Caco-2 (cell line): Measurements from ENCODE around the gene RILPL1. TPM values are rescaled to one million over a fixed set of nuclear protein-coding genes. Genes with fewer than 3 reads are reported as not detected.
"Not testable (repeated sequence)": the region's sequence is repeated elsewhere in the genome, so short reads cannot be mapped to it uniquely, and the experiment has no call there.

Experiments used
- BruUV-seq: library from RNA; stranded (reverse); fragments of 400-500 nt; replicated peaks from 2 replicates; lab custom pipeline; 2021; lab: Mats Ljungman, UMichigan
- CTCF ChIA-PET: fragments of 300-600 bp; sonication (Branson Sonifier 250); formaldehyde crosslinking; loops from one replicate; lab custom pipeline; 2022; ENCODE audit warnings: antibody characterized with exemption; lab: Charles Lee
- POLR2A ChIA-PET: fragments of 300-600 bp; sonication (Branson Sonifier 250); formaldehyde crosslinking; loops from one replicate; lab custom pipeline; 2022; ENCODE audit warnings: antibody characterized with exemption; lab: Charles Lee
- DNase-seq, 2 experiments: peaks; one replicate each; pipeline versions ENCODE4 v3.0.0 to v3.0.0-alpha.2; 2020 to 2022
- H3K27me3 ChIP-seq: replicated peaks from 2 replicates; pipeline ENCODE4 v1.6.0; 2011; ENCODE audit warnings: low read length; ENCODE audit not compliant: control insufficient read depth, insufficient read depth
- H3K36me3 ChIP-seq: 2 replicates; pipeline ENCODE4 v1.5.1; 2011; ENCODE audit warnings: low read length; ENCODE audit not compliant: control insufficient read depth, insufficient read depth
- H3K4me1 ChIP-seq: fragments of 250-450 bp; sonication (Bioruptor Pico); 2 replicates; pipeline ENCODE4 v1.5.1; 2020; ENCODE audit warnings: mild to moderate bottlenecking
- H3K4me3 ChIP-seq: 2 replicates; pipeline ENCODE4 v1.5.1; 2011; ENCODE audit warnings: low read depth, mild to moderate bottlenecking, control low read depth, low read length
- H3K9me3 ChIP-seq: fragments of 250-450 bp; sonication (Bioruptor Pico); 2 replicates; pipeline ENCODE4 v1.5.1; 2020; ENCODE audit warnings: mild to moderate bottlenecking, moderate library complexity
- H3K27ac Mint-ChIP-seq: one replicate; pipeline ENCODE4 v1.8.0; 2022; ENCODE audit warnings: mixed read lengths; ENCODE audit not compliant: unreplicated experiment
- H3K27me3 Mint-ChIP-seq: one replicate; pipeline ENCODE4 v1.8.0; 2022; ENCODE audit warnings: mixed read lengths; ENCODE audit not compliant: insufficient read depth, unreplicated experiment
- H3K36me3 Mint-ChIP-seq: one replicate; pipeline ENCODE4 v1.8.0; 2022; ENCODE audit warnings: mild to moderate bottlenecking, mixed read lengths; ENCODE audit not compliant: insufficient read depth, unreplicated experiment
- H3K4me1 Mint-ChIP-seq: one replicate; pipeline ENCODE4 v1.8.0; 2022; ENCODE audit warnings: low read depth, mixed read lengths; ENCODE audit not compliant: unreplicated experiment
- H3K4me3 Mint-ChIP-seq: one replicate; pipeline ENCODE4 v1.8.0; 2022; ENCODE audit warnings: mild to moderate bottlenecking, moderate library complexity, mixed read lengths; ENCODE audit not compliant: unreplicated experiment
- H3K9me3 Mint-ChIP-seq: one replicate; pipeline ENCODE4 v1.8.0; 2022; ENCODE audit warnings: mixed read lengths; ENCODE audit not compliant: unreplicated experiment
- CTCF ChIP-seq, 2 experiments: fragments of 200-600 bp in 1 of 2; IDR thresholded peaks; 1 replicate in 1 of 2; 2 replicates in 1 of 2; pipeline versions ENCODE4 v1.5.1 to v1.8.0; 2011 to 2022; ENCODE audit warnings: antibody characterized with exemption in 1 of 2, control low read depth in 1 of 2, inconsistent platforms in 1 of 2, low read depth in 1 of 2, low read length in 1 of 2, mild to moderate bottlenecking in 1 of 2, moderate library complexity in 1 of 2; ENCODE audit not compliant: insufficient read depth in 1 of 2, severe bottlenecking in 1 of 2, unreplicated experiment in 1 of 2
- intact Hi-C: fragments of 100-400 bp; cut with micrococcal nuclease; formaldehyde crosslinking; loops from one replicate; pipeline ENCODE4 v1.10.0; 2022; ENCODE audit not compliant: unreplicated experiment
- total RNA-seq: library from RNA; stranded (reverse); gene quantifications from 2 replicates; pipeline ENCODE4 v1.2.3, GENCODE V29; 2022

RILPL1 gene
- total RNA-seq, 1 experiment from 2014 or later = 16.2 TPM

- Histone ChIP-seq H3K4me1 (peaks cover 14% of the 10 kb centered on the region; the same call in 1 of the 2 replicates), H3K27me3 (no peaks in the 10 kb centered on the region), H3K4me3 (no peak overlapping the region), H3K36me3 (no peaks in the 10 kb centered on the region), H3K9me3 (no peaks in the 10 kb centered on the region)
- Mint-ChIP-seq H3K27me3 (no peaks in the 10 kb centered on the region), H3K36me3 (peaks cover 31% of the 10 kb centered on the region), H3K4me3 (no peak overlapping the region), H3K27ac (no peak overlapping the region), H3K4me1 (peaks cover 16% of the 10 kb centered on the region), H3K9me3 (no peaks in the 10 kb centered on the region)
- intact Hi-C loops = no loop called here
- no peak for TF ChIP-seq CTCF (IDR thresholded peaks at IDR 0.05; ENCODE audit: insufficient read depth in 1 of 2, low read depth in 1 of 2, low read length in 1 of 2, severe bottlenecking in 1 of 2, unreplicated experiment in 1 of 2)
- no peak for DNase-seq
- CTCF ChIA-PET = no interaction called here
- POLR2A ChIA-PET = no interaction called here
- BruUV-seq = no TSS peak
These were observed 47.8 kb downstream of the RILPL1 start for GRCh38 chr12:123485756-123486155.

- intact Hi-C loops = no loop called here
- no peak for TF ChIP-seq CTCF (IDR thresholded peaks at IDR 0.05; ENCODE audit: insufficient read depth in 1 of 2, low read depth in 1 of 2, low read length in 1 of 2, severe bottlenecking in 1 of 2, unreplicated experiment in 1 of 2)
These were observed 49.8 kb downstream of the RILPL1 start for GRCh38 chr12:123483602-123484248.

GRCh38 chr12:123482876-123483275 is 50.6 kb downstream of the RILPL1 start:
- no peaks in the 10 kb centered on the region for H3K9me3 ChIP-seq
- Mint-ChIP-seq H3K4me3 (no peak overlapping the region), H3K9me3 (no peaks in the 10 kb centered on the region), H3K27me3 (no peaks in the 10 kb centered on the region), H3K27ac (no peak overlapping the region), H3K36me3 (peaks cover 37% of the 10 kb centered on the region), H3K4me1 (peaks cover 3% of the 10 kb centered on the region)
- H3K27me3 ChIP-seq = no peaks in the 10 kb centered on the region
- no peak for DNase-seq
- no peaks in the 10 kb centered on the region for H3K4me1 ChIP-seq
- H3K4me3 ChIP-seq = no peak overlapping the region
- intact Hi-C loops = no loop called here
- BruUV-seq = no TSS peak
- ChIA-PET POLR2A (no interaction called here), CTCF (interaction anchor here (0.5 kb wide), 1 partner anchor 45 kb away, joined by 3 read pairs; no protein-coding TSS in a partner anchor)
- no peaks in the 10 kb centered on the region for H3K36me3 ChIP-seq
- no peak for TF ChIP-seq CTCF (IDR thresholded peaks at IDR 0.05; ENCODE audit: insufficient read depth in 1 of 2, low read depth in 1 of 2, low read length in 1 of 2, severe bottlenecking in 1 of 2, unreplicated experiment in 1 of 2)

More at GRCh38 chr12:123483602-123484248, 49.8 kb downstream of the RILPL1 start:
- no TSS peak for BruUV-seq
- H3K36me3 Mint-ChIP-seq = peaks cover 41% of the 10 kb centered on the region
- POLR2A ChIA-PET = no interaction called here
- CTCF ChIA-PET = no interaction called here
- no peaks in the 10 kb centered on the region for H3K27me3 ChIP-seq
- no peaks in the 10 kb centered on the region for H3K4me1 ChIP-seq
- peaks cover 9% of the 10 kb centered on the region for H3K4me1 Mint-ChIP-seq
- H3K36me3 ChIP-seq = no peaks in the 10 kb centered on the region
- no peak overlapping the region for H3K4me3 ChIP-seq
- H3K9me3 ChIP-seq = no peaks in the 10 kb centered on the region
- no peak for DNase-seq
- H3K27me3 Mint-ChIP-seq = no peaks in the 10 kb centered on the region
- H3K27ac Mint-ChIP-seq = no peak overlapping the region
- no peak overlapping the region for H3K4me3 Mint-ChIP-seq
- no peaks in the 10 kb centered on the region for H3K9me3 Mint-ChIP-seq

- CTCF ChIA-PET, H3K4me3 Mint-ChIP-seq: not testable (repeated sequence)
These were observed 52.3 kb downstream of the RILPL1 start for GRCh38 chr12:123481251-123481650.

More at GRCh38 chr12:123481251-123481650, 52.3 kb downstream of the RILPL1 start:
- H3K4me1 Mint-ChIP-seq, H3K36me3 ChIP-seq, BruUV-seq, H3K27ac Mint-ChIP-seq, H3K4me1 ChIP-seq, H3K9me3 ChIP-seq, intact Hi-C loops, H3K27me3 ChIP-seq, H3K4me3 ChIP-seq, POLR2A ChIA-PET, DNase-seq, H3K9me3 Mint-ChIP-seq, H3K27me3 Mint-ChIP-seq: not testable (repeated sequence)
- peaks cover 32% of the 10 kb centered on the region for H3K36me3 Mint-ChIP-seq
